Right hindlimb (tissue), 1 donor: Measurements from ENCODE around the gene DYRK1B.
"Not testable (repeated sequence)": the region's sequence is repeated elsewhere in the genome, so short reads cannot be mapped to it uniquely, and the experiment has no call there.

ENCODE experiments used
- DNase-seq: peaks from one replicate; pipeline ENCODE4 v3.0.0-alpha.2; 2018

DYRK1B gene

GRCh38 chr19:39829702-39830275 lies 4.2 kb downstream of the DYRK1B start:
- DNase-seq = no peak

GRCh38 chr19:39828654-39829032 lies 5.3 kb downstream of the DYRK1B start:
- no peak for DNase-seq

GRCh38 chr19:39828015-39828653 lies 5.8 kb downstream of the DYRK1B start:
- DNase-seq = no peak

DNA sequence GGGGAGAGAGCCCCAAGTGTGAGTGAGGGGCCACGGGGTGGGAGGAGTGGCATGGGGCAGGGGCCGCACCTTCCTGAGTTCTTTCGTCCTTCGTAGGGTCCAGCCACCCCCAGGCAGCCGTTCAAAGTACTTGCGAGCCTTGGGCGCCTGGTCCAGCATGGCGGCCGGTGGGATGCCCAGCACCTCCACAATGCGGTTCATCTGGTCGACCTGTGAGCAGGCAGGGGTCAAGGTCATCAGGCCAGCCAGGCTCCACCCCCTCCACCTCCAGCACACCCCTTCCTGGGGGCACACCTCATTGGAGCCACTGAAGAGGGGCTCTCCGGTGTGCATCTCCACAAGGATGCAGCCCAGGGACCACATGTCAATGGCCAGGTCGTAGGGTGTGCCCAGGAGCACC lies 6.7 kb downstream of the DYRK1B start:
- DNase-seq = no peak

DNA sequence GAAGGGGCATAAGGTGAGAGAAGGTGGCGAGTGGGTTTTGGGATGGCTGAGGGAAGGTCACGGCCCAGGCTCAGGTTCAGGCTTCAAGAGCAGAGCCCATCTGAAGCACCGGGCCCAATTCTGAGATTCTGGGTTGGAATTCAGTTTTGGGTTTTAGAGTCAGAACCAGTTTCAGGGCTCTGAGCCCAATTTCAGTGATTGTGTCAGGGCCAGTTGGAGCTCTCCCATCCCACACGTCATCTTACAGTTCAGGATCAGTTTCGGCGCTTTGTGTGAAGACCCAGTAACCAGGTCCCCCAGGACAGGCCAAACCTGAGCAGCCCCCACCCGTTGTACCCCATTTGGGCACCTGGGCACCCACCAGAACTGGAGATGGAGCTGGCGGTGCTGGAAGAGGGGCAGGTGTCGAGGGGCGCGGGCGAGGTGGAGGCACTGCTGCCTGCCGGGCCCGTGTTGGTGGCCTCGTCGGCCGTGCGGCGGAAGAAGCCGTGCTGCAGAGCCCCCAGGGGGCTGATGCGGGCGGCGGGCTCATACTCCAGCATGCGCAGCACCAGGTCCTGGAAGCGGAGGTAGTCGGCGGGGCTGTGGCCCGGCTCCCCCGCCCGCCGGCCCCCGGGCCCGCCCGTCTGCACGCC lies 7.5 kb downstream of the DYRK1B start:
- DNase-seq = no peak

DNA sequence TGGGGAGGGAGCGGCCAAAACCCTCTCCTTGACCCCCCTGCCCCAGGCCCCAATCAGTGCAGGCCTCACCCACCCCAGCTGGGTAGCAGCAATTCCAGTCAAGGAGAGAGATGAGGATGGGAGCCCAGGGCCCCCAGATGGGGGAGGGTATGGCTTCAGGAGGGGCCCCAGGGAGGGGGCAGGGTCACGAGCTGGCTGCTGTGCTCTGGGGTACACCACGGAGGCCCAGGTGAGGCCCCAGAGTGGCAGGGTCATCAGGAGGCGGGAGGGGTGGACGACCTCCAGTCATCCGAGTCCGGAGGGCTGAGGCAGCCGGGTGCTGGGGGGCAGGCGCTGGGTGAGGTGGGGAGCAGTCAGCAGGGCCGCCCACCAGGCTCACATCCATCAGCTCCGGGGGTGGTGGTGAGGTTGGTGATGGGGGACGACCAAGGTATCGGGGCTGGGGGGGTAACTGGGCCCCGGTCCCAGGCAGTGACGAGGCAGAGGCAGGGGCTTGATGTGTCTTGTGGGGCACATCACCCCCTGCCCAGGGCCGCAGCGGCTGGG lies 8.4 kb downstream of the DYRK1B start:
- peak; percentile 31 for DNase-seq

GRCh38 chr19:39825093-39825463 lies 8.9 kb downstream of the DYRK1B start:
- DNase-seq = no peak

- peak; percentile 94 for DNase-seq
Observed at GRCh38 chr19:39824143-39825092, 9.5 kb downstream of the DYRK1B start.

DNA sequence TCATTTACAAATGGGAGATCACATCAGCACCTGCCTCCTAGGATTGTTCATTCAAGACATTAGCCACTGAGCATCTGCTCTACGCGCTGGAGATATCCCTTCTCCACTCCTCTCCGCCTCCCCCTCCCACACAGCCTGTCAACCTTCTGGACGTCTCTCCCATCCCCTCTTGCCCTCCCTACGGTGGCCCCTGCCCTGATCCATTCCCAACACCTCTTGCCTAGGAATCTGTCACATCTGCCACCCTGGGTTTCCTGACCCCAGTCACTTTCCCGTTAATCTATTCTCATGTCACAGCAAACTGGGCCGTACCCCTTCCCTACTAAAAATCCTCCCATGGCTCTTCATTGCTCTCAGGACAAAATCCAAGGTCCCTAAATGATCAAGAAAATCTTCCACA lies 10.3 kb downstream of the DYRK1B start:
- no peak for DNase-seq

DNA sequence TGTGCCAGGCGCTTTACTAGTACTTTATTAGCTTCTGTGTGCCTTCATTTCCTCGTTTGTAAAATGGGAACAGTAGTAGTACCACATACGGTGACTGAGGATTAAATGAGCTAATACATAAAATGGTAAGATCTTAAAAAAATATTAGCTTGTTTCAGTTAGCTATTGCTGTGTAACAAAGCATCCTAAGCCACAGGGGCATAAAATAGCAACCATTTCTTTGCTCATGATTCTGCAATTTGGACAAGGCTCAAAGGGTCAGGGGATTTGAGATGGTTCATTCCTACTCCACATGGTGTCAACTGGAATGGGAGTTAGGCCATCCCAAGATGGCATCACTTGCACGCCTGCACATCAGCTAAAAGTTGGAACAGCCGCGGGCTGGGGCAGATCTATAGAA lies 13.3 kb downstream of the DYRK1B start:
- no peak for DNase-seq

DNA sequence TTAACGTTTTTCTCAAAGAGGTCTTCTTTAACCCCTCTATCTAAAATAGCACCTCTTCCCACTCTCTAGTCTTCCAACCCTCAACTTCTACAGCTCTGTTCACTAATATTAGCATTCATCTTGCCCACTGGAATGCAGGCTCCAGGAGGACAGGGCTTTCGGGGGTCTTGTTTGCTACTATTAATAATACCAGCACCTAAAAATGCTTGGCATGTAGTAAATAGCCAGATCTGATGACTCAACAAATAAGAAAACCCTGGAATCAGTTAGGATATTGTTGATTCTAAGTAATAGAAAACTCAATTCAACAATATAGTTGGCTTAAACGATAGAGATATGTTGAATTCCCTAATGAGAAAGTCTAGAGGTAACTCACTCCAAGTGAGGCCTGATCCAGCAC lies 14.2 kb downstream of the DYRK1B start:
- no peak for DNase-seq

GRCh38 chr19:39818626-39819097 lies 15.3 kb downstream of the DYRK1B start:
- no peak for DNase-seq

- DNase-seq = no peak
Observed at GRCh38 chr19:39817888-39818561, 15.9 kb downstream of the DYRK1B start.

DNA sequence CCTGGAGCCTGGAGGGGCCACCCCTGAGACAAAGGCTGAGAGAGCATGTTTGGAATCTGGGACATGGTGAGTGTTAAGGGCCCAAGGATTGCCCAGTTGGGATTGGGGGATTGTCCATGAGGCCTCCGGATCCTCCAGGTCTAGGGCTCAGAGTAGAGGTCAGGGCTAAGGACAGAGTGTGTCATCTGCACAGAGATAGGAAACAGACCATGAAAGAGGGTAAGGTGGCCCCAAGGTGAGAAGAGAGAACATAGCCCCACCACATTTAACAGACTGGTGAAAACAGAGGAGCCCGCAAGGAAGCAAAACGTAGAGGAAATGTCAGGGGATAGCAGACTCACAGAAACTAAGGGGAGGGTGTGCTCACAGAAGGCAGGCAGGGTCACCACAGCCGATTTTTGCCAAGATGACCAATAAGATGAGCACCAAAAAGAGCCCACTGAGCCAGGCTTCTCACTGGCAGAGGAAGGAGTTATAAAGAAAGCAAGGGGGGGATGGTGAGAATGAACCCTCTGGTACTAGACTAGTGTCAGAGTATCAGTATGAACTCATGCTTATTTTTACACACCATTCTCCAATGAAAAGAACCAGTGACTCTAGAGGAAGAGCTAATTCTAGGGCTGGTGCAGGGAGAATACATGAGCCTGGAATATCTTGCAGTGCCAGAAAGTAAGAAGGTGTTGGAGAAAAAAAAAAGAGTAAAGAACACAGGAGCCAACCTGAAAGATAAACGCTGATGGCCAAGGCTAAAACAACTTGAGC lies 17.5 kb downstream of the DYRK1B start:
- DNase-seq = no peak

DNA sequence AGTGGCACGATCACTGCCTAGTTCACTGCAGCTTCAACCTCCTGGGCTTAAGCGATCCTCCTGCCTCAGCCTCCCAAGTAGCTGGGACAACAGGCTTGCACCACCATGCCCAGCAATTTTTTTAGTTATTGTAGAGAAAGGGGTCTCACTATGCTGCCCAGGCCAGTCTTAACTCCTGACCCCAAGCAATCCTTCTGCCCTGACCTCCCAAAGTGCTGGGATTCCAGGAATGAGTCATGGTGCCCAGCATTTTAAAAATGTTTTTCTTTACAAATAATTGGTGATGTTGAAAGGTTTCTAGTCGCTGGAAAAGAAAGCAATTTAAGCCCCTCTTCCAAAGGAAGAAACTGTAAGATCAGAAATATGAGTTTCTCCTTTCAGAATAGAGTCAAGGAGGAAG lies 19.4 kb downstream of the DYRK1B start:
- no peak for DNase-seq

- not testable (repeated sequence) for DNase-seq
Observed at GRCh38 chr19:39814111-39814510, 19.9 kb downstream of the DYRK1B start.

DNA sequence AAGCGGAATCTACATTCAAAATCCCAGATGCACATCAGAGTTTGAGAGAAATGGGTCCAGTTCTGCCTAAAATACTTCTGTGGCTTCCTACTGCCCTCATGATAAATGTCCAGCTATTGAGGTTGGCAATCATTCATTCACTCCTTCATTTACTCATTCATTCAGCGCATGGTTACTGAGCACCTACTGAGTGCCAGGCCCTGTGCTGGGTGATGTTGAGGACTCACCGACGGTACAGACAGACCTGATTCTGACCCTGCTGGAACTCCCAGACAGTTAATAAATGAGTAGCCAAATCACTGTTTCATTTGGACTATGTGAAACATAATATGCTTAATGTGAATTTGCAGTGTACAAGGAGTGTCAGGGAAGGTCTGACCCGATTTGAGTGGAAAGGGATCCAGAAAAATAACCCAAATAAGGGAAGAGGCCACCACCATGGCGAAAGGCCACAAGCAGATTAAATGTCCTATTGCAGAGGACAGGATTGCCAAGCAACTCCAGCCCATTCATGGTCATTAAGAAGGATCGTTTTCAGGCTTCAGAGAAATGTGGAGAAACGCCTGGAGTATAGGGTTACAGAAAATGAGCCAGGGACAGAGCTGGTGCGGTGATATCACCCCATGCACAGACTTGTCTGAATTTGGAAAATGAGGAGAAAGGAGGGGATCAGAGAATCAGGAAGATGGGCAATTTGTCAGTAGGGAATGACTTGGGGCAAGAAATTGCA lies 20.5 kb downstream of the DYRK1B start:
- DNase-seq = no peak

DNA sequence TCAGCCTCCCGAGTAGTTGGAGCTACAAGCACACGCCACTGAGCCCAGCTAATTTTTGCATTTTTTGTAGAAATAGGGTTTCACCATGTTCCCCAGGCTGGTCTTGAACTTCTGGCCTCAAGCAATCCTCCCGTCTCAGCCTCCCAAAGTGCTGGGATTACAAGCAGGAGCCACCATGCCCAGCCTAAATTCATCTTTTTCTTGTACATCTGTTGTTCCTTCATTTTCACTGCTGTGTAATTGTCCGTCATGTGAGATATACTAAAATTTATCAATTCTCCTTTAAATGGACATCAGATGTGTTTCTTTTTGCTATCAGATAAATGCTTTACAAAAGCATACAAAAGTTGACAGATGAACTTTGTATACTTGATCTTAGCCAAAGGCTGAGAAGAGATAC lies 22.9 kb downstream of the DYRK1B start:
- DNase-seq = no peak

DNA sequence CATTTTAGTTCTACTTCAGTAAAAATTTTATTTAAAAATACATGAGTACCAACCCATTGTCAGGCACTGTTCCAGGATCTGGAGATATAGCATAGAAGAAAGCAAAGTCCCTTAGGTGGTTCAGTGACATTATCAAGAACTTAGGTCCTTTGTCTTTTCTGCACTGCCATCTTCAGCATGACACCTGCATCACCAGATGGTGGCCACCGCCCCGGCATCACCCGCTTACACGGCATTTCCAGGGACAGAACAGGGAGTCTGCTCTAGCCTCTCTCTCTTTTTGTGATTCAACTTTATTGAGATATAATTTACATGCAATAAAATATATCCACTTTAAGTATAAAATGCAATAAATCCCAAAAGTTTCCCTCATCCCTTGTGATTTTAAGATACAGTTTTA lies 23.5 kb downstream of the DYRK1B start:
- no peak for DNase-seq

GRCh38 chr19:39809368-39809767 lies 24.6 kb downstream of the DYRK1B start:
- DNase-seq = no peak

GRCh38 chr19:39808688-39809087 lies 25.3 kb downstream of the DYRK1B start:
- not testable (repeated sequence) for DNase-seq
